ENCODE measurements around the gene ESR2.

GRCh38 chr14:64049616-64050381 is 244.4 kb downstream of the ESR2 start:
- no peak for TF ChIP-seq EZH2 (IDR thresholded peaks at IDR 0.05; ENCODE audit: insufficient read depth, low read length)
- TF ChIP-seq, protein P1, sequence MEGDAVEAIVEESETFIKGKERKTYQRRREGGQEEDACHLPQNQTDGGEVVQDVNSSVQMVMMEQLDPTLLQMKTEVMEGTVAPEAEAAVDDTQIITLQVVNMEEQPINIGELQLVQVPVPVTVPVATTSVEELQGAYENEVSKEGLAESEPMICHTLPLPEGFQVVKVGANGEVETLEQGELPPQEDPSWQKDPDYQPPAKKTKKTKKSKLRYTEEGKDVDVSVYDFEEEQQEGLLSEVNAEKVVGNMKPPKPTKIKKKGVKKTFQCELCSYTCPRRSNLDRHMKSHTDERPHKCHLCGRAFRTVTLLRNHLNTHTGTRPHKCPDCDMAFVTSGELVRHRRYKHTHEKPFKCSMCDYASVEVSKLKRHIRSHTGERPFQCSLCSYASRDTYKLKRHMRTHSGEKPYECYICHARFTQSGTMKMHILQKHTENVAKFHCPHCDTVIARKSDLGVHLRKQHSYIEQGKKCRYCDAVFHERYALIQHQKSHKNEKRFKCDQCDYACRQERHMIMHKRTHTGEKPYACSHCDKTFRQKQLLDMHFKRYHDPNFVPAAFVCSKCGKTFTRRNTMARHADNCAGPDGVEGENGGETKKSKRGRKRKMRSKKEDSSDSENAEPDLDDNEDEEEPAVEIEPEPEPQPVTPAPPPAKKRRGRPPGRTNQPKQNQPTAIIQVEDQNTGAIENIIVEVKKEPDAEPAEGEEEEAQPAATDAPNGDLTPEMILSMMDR (IDR thresholded peaks at IDR 0.05; ENCODE audit: insufficient read depth, low read depth, low read length) = no peak

All from astrocyte (in vitro differentiated cells and primary cell).